ENCODE data around the gene GIGYF2. TPM values are rescaled to one million over a fixed set of nuclear protein-coding genes. Genes with fewer than 3 reads are reported as not detected.

GIGYF2 gene
- total RNA-seq: 53.3 and 58.3 TPM in 2 replicates

DNA sequence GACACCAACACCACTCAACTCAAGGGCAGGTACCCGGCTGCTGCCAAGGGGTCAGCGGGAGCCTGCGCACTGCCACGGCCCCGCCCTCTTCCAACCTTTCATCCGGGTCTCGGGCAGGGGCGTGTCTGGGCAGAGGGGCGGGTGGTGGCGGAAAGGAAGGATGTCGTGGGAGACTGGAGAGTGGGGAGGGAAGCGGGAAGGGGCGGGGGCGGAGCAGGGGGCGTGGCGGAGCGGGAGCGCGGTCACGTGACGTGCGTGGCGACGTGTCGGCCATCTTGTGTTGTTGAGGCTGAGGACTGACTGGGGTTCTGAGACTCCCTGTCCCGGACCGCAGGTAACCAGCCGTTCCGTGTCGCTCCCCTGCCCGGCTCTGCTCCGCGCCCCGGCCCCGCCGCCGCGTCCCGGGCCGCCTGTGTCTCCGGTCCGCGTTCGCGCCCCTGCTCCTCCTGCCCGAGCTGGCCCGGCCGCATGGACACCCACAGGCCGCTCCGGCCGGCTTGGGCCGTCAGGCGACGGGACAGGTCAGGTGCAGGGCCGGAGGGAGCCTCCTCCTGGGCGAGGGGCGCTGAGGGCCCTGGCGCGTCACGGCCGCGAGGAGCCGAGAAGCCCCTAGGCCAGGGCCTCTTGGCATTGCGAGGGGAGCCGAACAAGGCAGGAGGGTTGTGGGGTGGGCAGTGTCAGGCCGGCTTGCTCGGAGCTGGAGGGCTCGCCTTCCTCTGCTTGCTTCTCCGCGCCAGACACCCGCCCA is at the start of gene GIGYF2:
GIGYF2 (plus strand) TSS at position 273 of the 748 bp plus-strand sequence. CDS start 37,867 bp downstream, outside the sequence.

DNA sequence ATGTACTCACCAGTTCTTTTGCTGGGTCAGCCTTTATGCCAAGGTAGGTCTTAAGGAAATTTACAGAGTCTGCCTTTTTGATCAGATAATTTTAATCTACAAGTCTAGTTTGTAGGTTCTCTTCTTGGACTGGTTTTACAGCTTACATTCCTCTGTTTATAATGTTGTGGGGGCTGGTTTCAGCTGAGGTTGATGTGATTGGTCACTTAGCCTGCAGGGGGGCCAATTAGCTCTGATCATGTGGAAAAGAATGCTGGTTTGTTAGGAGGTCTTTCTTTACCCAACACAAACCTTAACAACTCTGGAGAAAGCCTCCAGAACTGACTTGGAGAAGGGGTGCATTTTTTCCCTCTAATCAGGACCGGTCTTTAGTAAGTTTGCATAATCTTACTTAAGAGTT is 79.3 kb downstream of the GIGYF2 start, which contains the start of gene KCNJ13:
KCNJ13 (minus strand) TSS at position 131 of the 400 bp plus-strand sequence. CDS start 5,203 bp downstream, outside the sequence.

GRCh38 chr2:232870018-232870765 is 173.1 kb downstream of the GIGYF2 start, which contains the start of gene SNORC:
Gene SNORC (plus strand): TSS chr2:232870264. CDS start chr2:232870342, 78 bp downstream.

Other genes with a start within 250 kb of the GIGYF2 start
- gene ALPI, start 241.2 kb upstream of the GIGYF2 start, total RNA-seq: not detected in 2 replicates
- gene ECEL1, start 209.5 kb upstream of the GIGYF2 start, total RNA-seq: not detected in 2 replicates
- gene PRSS56, start 176.9 kb upstream of the GIGYF2 start, total RNA-seq: not detected in 2 replicates
- gene CHRND, start 171.2 kb upstream of the GIGYF2 start, total RNA-seq: not detected in 2 replicates
- not detected in 2 replicates for gene CHRNG, start 157.6 kb upstream of the GIGYF2 start, total RNA-seq
- 2.7 and 3.7 TPM in 2 replicates for gene TIGD1, start 146.8 kb upstream of the GIGYF2 start, total RNA-seq
- gene EIF4E2, start 146.6 kb upstream of the GIGYF2 start, total RNA-seq: 81.5 and 158 TPM in 2 replicates
- gene EFHD1, start 63.7 kb upstream of the GIGYF2 start, total RNA-seq: 1.9 and 2.0 TPM in 2 replicates
- not detected in 2 replicates for gene KCNJ13, start 79.2 kb downstream of the GIGYF2 start, total RNA-seq
- 0.19 and 0.56 TPM in 2 replicates for gene SNORC, start 172.9 kb downstream of the GIGYF2 start, total RNA-seq

Measured in regular cardiac myocyte (primary cell).